SK-MEL-5 (cell line): ENCODE results near the gene OSTC. TPM values are rescaled to one million over a fixed set of nuclear protein-coding genes. Genes with fewer than 3 reads are reported as not detected.

Experiments used
- DNase-seq: peaks from one replicate; pipeline ENCODE4 v3.0.0-alpha.2; 2016; ENCODE audit warnings: low read depth, low spot score
- in situ Hi-C: cut with HindIII; loops from 2 replicates; pipeline ENCODE4 v1.10.0; 2016; ENCODE audit warnings: low sequenced_read_pairs, high pct_unique_total_duplicates, low pct_unique_long_range_greater_than_20kb
- polyA plus RNA-seq, 2 experiments: library from polyadenylated mRNA; depleted of rRNA; stranded (reverse); fragments of >200 nt; gene quantifications; 2 replicates each; pipeline ENCODE4 v1.2.3, GENCODE V29; 2015
- total RNA-seq: library from RNA; depleted of rRNA; stranded (reverse); fragments of >200 nt; shearing (Covaris generic); gene quantifications from 2 replicates; pipeline ENCODE4 v1.2.3, GENCODE V29; 2014; rRNA removed

Gene OSTC
- 150 and 163 TPM in 2 replicates for total RNA-seq
- 91.8 and 108 TPM in 2 replicates for polyA plus RNA-seq (2015; cell fraction: cytosol; rRNA removed)
- polyA plus RNA-seq (2015; cell fraction: nucleus; rRNA removed): 40.9 and 60.6 TPM in 2 replicates

DNA sequence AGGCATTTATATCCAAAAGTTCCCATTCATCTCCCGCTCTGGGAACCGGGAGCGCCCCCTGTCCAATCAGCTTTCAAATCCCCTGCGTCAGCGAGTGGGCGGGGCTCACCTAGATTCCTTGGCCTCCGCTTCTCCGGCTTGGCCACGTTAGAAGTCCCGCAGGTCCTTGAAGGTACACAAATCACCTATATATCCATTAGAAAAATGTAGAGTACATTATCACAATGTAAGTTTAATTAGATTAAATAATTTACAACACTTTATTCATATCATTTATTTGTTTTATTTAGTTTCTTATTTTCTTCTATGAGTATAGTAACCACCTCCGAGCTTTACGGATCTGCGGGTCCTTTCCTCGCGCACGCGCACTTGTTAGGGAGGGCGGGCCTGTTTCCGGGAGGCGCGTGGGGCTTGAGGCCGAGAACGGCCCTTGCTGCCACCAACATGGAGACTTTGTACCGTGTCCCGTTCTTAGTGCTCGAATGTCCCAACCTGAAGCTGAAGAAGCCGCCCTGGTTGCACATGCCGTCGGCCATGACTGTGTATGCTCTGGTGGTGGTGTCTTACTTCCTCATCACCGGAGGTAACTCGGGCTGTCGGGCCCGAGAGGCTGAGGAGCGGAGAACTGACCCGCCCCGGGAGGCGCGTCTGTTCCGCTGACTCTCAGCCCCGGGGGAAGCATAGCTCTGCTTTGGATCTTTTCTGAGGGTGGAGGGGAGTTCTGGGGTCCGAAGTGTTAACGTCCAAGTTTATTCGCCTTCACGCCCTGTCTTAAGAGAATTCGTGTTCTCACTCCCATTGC, at the start of gene OSTC:
OSTC (plus strand) TSS at position 388 of the 802 bp plus-strand sequence; CDS start at position 445, 57 bp downstream.
- in situ Hi-C loops: no loop called here

DNA sequence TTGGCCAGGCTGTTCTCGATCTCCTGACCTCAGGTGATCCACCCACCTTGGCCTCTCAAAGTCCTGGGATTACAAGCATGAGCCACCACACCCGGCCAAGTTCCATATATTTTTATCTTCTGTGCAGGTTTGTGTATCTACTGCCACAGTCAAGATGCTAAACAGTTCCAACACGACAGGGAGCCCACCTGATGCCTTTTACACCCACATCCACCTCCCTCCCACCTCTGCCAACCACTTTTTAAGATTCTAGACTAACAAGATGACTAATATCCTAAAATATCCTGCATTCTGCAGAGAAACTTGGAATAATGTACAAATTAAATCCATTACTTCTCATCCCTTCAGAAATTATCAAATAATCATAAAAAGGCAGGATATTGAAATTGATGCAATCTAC, 49.3 kb upstream of the OSTC start:
- no peak for DNase-seq
- in situ Hi-C loops: no loop called here

More for the DNA sequence above, at the start of gene OSTC:
- DNase-seq: peak; percentile 94

DNA sequence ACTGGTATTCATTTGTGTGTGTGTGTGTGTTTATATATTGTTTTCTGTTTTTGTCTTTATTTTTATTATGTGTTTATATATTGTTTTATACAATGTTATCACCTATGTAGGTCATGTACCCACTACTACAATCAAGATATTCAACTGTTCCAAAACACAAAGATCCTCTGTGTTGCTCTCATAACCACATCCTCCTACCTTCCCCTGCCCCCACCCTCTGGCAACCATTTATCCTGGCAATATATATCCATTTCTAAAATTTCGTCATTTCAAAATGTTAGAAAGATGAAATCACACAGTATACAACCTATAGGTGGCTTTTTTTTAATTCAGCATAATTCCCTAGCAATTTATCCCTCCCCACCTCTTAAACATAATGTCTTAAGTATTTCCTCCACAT, 48.9 kb upstream of the OSTC start:
- peak; percentile 49 for DNase-seq

DNA sequence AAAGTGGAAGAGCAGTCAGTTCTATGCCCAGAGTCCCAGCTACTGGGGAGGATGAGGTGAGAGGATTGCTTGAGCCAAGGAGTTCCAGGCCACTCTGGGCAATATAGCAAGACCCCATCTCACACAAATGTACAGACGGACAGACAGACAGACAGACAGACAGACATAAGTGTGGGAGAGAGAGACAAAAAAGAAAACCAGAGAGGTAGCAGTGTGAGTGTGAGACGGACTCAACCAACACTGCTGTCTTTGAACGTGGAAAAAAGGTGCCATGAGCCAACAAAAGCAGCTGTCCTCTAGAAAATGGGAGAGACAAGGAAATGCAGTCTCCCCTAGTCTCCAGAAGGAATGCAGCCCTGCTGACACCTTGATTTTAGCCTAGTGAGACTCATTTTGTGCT, 48.2 kb upstream of the OSTC start:
- DNase-seq: no peak
- in situ Hi-C loops: no loop called here

More for the DNA sequence above, 48.9 kb upstream of the OSTC start:
- in situ Hi-C loops: no loop called here

DNA sequence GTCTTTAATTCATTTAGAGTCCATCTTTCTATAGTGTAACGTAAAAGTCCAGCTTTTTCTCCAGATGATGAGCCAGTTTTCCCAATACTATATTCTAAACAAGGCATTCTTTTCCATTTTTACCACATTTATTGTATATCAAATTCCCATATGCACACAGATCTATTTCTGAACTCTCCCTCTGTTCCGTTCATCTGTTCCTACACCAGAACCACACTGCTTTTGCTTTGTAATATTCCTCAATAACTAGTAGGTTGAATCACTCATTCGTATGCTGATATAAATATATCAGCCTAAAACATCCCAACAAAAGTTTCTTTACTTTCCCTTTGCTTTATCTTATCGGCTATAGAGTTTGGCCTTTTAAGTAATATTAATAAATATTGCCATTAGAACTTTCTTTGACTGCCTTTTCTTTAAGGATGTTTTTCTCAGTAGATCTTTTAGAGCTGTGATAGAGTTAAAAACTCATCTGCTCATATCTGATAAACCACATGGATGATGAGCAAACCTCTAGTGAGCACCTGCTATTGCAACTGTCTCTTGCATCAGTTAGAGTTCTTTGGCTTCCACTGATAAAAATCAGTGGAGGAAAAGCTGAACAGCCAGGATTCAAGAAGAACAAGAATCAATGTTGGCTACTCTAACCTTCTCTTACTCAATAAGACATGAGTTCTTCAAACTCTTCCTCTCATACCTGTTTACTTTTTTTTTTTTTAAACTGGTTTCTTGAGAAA, 43.2 kb upstream of the OSTC start:
- DNase-seq: no peak
- in situ Hi-C loops: no loop called here

DNA sequence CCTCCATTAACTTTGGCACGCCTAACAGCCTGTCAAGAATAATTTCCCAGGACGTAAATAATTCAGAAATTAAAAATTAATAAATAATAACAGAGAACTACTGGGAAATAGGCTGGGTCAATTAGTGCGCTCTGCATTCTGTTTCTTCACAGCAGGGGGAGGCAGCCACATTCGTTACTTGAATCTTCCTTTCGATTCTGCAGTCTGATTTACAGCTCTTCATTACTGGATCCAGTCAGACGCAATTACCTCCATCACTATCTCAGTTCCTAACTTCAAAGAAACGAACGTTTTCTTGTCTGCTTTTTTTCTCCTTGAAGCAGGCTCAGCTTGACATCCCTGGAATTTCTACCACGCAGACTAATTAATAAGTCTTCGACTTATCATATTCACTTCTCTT, 39.0 kb upstream of the OSTC start:
- DNase-seq: no peak

DNA sequence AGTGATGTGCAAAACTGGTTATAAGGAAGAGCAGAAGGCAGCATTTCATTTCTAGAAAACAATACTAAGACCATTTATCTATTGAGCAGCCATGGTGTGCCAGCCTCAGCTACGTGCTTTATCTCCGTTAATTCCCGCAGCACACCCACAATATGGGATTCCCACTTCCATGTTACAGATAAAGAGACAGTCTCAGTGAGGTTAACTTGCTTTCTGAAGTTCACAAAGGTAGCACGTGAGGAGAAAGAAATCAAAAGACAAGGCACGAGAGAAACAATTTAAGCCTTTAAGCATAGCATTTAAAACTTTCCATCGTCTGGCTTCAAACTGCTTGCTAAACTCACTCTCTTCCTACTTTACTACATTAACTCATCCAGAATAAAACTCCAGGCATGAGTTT, 38.0 kb upstream of the OSTC start:
- in situ Hi-C loops: no loop called here
- no peak for DNase-seq

More for the DNA sequence above, 39.0 kb upstream of the OSTC start:
- in situ Hi-C loops: no loop called here

DNA sequence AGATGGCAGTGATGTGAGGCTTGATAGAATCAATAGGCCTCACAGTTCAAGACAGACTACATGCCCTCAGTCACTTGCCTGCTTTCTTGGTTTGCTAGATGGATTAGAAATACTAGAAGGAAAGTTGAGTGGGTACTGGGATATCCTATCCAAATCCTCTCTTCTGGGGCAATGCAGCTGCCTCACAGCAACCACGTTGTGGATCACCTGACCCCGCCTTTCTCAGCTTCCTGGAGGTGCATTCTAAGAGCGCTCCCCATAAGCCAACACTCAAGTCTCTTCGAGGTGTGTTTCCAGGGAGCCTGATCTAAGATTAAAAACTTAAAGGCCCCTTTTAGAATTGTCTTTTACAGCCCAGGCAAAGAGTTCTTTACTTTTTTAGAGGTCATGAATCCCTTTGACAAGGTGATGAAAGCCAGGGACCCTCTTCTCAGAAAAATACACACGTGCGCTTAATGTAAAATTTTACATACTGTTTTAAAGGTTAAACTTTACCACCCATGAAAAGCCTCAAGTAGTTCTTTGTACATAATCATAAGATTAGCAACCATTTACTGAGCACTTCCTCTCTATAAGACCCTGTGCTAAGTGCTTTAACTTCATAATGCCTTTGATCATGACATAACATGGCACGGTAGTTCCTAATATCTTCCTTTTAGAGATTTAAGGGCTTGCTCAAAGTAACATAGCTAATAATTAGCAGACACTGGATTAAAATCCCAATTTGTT, 30.9 kb upstream of the OSTC start:
- DNase-seq: no peak
- in situ Hi-C loops: no loop called here

DNA sequence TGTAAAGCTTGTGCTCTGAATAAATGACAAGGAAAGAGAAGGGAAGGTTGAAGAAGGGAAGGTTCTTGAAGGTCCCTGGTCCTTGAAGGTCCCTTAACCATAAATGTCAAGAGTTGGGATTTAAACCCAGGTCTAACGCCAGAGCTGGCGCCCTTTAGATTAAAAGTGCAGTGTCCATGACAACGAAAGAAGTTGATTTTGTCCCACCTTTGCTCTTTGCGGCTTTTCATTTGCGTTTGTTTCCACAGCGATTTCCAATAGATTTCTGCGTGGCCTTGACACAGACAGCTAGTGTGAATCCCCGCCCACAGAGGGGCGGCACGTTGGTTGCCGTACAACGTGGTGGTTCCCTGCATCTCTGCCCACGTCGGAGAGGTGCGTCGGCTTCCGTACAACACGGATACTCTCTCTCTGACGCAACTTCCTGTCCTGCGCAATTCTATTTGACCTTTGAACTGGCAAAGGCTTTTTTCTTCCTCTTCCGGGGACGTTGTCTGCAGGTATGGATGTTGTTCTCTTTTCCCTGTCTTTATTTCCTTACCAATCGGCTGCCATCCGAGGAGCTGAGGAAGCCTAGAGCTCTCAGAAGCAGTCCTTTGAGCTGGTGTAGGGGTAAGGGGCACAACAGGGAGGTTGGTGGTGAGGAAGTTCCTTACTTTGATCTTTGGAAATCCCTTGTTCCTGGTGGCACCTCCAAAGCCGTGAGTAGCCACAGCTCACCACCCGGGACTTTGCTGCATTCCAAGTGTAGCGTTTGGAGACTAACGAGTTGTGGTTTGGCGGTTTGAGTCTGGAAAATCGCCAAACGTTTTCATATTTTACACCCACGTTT, 30.1 kb upstream of the OSTC start, which contains the start of gene RPL34:
RPL34 (plus strand) TSS at position 476 of the 832 bp plus-strand sequence. CDS start 1,384 bp downstream, outside the sequence.
- peak; percentile 97 for DNase-seq
- in situ Hi-C loops: no loop called here

DNA sequence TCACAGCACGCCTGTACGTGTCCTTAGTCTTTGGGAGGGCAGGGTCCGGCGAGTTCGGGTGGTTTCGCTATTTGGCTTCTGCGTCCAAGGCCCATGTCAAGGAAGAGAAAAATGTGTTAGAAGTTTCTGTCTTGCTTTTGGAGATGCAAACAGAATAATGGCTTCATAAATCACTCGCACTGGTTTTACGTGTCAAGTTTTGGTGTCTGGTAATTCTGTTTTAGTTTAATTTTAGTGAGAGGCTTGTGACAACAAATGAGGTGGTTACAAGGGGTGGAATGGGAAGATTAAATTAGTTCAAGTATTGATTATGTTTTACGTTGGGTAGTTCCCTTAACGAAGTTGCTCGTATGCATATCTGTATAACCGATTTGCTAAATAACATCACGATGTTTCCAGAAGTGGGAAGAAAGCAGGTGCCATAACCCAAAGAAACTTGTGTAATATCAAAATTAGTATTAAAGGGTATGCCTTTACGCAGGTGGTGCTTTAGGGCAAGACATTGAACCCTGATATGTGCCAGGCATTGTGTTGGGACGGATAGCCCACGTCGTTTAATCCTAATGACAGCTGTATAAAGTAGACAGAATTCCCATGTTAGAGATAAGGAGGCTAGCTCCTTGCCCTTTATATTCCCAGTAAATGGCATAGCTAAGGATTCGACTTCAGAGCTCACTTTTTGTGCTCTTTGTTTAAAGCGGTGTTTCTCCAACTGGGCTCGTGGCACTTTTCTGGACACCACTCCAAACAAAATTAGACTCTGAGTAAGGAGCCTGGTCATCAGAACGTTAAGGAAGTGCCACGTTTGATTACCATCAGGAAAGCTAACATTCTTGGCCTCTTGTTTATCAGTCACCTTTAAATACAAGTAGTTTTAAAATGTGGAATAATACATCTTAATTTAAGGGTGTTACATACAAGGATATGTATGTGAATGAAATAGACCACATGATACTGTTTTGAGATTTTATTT, 29.2 kb upstream of the OSTC start:
- DNase-seq: no peak
- in situ Hi-C loops: no loop called here

DNA sequence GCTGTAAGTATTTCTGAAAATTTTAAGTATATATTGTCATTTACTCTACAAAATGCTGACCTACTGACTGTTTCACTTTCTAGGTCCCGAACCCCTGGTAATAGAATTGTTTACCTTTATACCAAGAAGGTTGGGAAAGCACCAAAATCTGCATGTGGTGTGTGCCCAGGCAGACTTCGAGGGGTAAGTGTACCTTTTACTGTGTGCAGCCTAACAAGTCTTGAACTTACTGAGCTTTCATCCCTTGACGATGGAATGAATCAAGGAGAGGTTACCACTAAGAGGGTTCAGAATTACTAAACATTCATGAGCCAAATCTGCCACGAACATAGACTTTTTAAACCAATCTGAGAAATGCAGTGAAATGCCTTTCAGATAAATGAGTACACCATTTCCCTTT, 28.4 kb upstream of the OSTC start:
- no peak for DNase-seq
- in situ Hi-C loops: no loop called here

DNA sequence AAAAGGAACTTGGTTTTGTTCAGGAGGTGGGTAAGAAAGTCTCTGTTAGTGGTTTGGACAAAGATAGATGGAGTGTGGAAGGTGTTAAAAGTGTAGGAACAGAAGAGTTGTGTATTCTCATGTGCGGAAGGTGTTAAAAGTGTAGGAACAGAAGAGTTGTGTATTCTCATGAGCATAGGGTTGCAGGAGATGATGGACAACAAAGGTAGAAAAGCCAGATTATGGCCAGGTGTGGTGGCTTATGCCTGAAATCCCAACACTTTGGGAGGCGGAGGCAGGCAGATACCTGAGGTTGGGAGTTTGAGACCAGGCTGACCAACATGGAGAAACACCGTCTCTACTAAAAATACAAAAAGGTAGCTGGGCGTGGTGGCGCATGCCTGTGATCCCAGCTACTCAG, 27.6 kb upstream of the OSTC start:
- DNase-seq: no peak
- in situ Hi-C loops: no loop called here

DNA sequence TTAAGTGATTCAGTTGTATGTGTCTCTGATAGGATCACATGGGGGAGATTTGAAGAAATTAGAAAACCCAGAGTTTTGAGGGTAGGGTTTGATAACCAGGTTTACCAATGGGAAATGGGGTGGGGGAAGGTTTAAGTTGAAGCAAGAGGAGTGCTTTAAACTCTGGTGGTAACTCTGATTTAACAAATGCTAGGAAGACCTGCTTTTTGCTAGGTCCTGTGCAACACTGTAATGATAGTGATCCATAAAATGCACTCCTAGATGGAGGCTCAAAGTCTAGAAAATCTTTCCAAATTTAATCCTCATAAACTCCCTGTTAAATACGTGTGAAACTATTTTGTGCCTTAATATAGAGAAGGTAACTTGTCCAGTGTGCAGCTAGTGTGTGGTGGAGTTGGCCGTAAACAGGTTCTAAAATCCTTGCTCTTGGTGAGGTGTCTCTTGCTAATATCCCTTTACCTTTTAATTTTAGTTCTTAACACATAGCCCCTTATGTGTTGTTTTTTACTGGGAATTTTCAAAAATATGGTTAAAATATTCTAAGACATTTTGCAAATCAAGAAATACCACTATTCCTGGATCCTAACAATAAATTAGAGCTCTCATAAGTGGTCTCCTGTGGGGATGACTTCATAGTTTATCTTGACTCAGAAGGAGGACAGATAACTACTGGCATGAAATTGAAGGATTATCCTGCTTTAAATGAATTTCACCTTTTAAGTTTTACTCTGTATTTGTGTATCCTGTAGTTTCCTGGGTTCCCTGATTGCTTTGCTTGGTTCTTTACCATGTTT, 25.9 kb upstream of the OSTC start:
- in situ Hi-C loops: no loop called here
- no peak for DNase-seq

DNA sequence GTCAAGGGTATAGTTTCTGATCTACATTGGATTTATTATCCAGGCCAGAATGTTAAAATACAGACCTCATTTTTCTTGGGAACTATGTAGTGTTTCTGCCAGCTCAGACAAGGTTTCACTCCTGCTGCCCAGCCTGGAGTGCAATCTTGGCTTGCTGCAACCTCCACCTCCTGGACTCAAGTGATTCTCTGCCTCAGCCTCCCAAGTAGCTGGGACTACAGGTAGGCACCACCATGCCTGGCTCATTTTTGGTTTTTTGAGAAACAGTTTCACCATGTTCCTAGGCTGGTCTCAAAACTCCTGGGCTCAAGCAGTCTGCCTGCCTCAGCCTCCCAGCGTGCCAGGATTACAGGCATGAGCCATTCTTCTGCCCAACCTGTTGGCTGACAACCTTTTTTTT, 24.3 kb upstream of the OSTC start:
- in situ Hi-C loops: no loop called here
- no peak for DNase-seq

DNA sequence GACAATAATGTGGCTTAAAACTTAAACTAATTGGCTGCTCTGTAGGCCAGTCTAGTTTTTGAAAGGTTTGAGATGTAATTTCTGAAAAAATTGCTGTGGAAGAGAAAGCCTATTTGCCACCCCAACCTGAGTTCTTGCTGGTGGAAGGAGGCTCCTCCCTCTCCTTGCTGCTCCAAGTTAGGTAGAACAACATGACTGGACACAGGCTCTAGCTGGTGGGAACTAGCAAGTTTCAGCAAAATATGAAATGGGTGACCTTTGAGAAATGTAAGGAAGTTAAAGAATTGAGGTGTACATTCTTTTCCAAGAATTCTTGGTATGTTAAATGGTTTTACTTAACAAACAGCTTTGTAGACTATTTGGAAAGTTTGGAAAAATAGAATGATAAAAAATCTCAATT, 22.0 kb upstream of the OSTC start:
- no peak for DNase-seq
- in situ Hi-C loops: no loop called here
